Measurements from ENCODE around the gene HMCN1. TPM values are rescaled to one million over a fixed set of nuclear protein-coding genes. Genes with fewer than 3 reads are reported as not detected.
A peak's percentile ranks its signal among the peaks of the same experiment; 100 is the strongest.

The HMCN1 gene
- total RNA-seq, 4 donors from 2014 or later, result 53.0 to 87.9 (median 76.8) TPM

DNA sequence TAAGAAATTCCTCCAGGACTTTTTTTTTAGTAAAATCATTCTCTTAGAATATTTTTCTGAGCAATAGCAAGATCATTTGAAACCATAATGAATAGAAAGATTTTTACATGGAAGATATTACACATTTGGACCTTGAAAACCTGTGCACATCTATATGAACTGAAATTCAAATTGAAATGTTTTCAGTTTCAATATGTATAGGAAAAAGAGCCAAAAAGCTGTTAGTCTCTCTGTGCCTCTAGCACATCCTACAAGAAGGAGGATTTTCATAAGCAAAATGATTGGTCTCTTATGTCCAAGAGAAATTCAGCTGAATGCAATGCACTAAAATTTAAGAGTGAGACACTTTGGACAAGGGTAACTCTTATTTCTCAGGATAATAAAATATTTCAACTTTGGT is 8.2 kb downstream of the HMCN1 start:
- no peak for DNase-seq (ENCODE audit: extremely low spot score)
- Histone ChIP-seq H3K9me3 (peaks cover 0 to 4% (median 0%) of the 10 kb centered on the region in 4 donors), H3K27ac (replicated peaks in 1 of 4) (peak overlapping the region in 2 of 4 donors; percentile 38 to 42), H3K27me3 (no peaks in the 10 kb centered on the region), H3K4me3 (no peak overlapping the region), H3K36me3 (no peaks in the 10 kb centered on the region), H3K4me1 (peaks cover 0 to 52% (median 42%) of the 10 kb centered on the region in 4 donors)
- TF ChIP-seq, protein P1, sequence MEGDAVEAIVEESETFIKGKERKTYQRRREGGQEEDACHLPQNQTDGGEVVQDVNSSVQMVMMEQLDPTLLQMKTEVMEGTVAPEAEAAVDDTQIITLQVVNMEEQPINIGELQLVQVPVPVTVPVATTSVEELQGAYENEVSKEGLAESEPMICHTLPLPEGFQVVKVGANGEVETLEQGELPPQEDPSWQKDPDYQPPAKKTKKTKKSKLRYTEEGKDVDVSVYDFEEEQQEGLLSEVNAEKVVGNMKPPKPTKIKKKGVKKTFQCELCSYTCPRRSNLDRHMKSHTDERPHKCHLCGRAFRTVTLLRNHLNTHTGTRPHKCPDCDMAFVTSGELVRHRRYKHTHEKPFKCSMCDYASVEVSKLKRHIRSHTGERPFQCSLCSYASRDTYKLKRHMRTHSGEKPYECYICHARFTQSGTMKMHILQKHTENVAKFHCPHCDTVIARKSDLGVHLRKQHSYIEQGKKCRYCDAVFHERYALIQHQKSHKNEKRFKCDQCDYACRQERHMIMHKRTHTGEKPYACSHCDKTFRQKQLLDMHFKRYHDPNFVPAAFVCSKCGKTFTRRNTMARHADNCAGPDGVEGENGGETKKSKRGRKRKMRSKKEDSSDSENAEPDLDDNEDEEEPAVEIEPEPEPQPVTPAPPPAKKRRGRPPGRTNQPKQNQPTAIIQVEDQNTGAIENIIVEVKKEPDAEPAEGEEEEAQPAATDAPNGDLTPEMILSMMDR (IDR thresholded peaks at IDR 0.05), result no peak
- TF ChIP-seq POLR2AphosphoS5 (IDR thresholded peaks at IDR 0.05), result no peak
- no peak for TF ChIP-seq POLR2A (IDR thresholded peaks at IDR 0.05; ENCODE audit: low read depth)
- no peak for TF ChIP-seq EP300 (IDR thresholded peaks at IDR 0.05)
- intact Hi-C loops (cut with DNase I), result no loop called here

GRCh38 chr1:185745165-185745564 is 11.0 kb downstream of the HMCN1 start:
- TF ChIP-seq EP300 (IDR thresholded peaks at IDR 0.05) (no peak), POLR2AphosphoS5 (IDR thresholded peaks at IDR 0.05) (no peak), POLR2A (IDR thresholded peaks at IDR 0.05; ENCODE audit: low read depth) (no peak)
- TF ChIP-seq, protein P1 (IDR thresholded peaks at IDR 0.05), result no peak
- Histone ChIP-seq H3K9me3 (peaks cover 0 to 4% (median 0%) of the 10 kb centered on the region in 4 donors), H3K36me3 (no peaks in the 10 kb centered on the region), H3K4me3 (peak overlapping the region in 1 of 4 donors; percentile 3), H3K27ac (replicated peaks in 1 of 4) (peak overlapping the region; percentile 1 to 66 (median 42)), H3K27me3 (no peaks in the 10 kb centered on the region), H3K4me1 (peaks cover 0 to 68% (median 41%) of the 10 kb centered on the region in 4 donors)
- intact Hi-C loops (cut with DNase I), result no loop called here
- 41% methylated on average over 4 of the region's 4 CpGs for WGBS
- no peak for DNase-seq (ENCODE audit: extremely low spot score)

- no peak for DNase-seq (ENCODE audit: extremely low spot score)
- WGBS, result 80% methylated on average over 1 of the region's 1 CpG
- H3K9me3 ChIP-seq, result no peaks in the 10 kb centered on the region
- TF ChIP-seq POLR2AphosphoS5 (IDR thresholded peaks at IDR 0.05) (no peak), EP300 (IDR thresholded peaks at IDR 0.05) (no peak), POLR2A (IDR thresholded peaks at IDR 0.05; ENCODE audit: low read depth) (no peak)
- TF ChIP-seq, protein P1 (IDR thresholded peaks at IDR 0.05), result no peak
- intact Hi-C loops (cut with DNase I), result no loop called here
- peaks cover 0 to 18% (median 4%) of the 10 kb centered on the region in 4 donors for H3K4me1 ChIP-seq
- H3K4me3 ChIP-seq, result no peak overlapping the region
- no peaks in the 10 kb centered on the region for H3K36me3 ChIP-seq
- H3K27me3 ChIP-seq, result no peaks in the 10 kb centered on the region
- no peak overlapping the region for H3K27ac ChIP-seq (replicated peaks in 1 of 4)
Observed at GRCh38 chr1:185759061-185759460, 24.9 kb downstream of the HMCN1 start.

- intact Hi-C loops (cut with DNase I), result no loop called here
- Histone ChIP-seq H3K36me3 (no peaks in the 10 kb centered on the region), H3K27me3 (no peaks in the 10 kb centered on the region), H3K27ac (replicated peaks in 1 of 4) (no peak overlapping the region), H3K9me3 (no peaks in the 10 kb centered on the region), H3K4me3 (no peak overlapping the region), H3K4me1 (peaks cover 0 to 18% (median 4%) of the 10 kb centered on the region in 4 donors)
- DNase-seq (ENCODE audit: extremely low spot score), result no peak
- TF ChIP-seq, protein P1 (IDR thresholded peaks at IDR 0.05), result no peak
- TF ChIP-seq POLR2A (IDR thresholded peaks at IDR 0.05; ENCODE audit: low read depth), result no peak
- 40% methylated on average over 3 of the region's 3 CpGs for WGBS
Observed at GRCh38 chr1:185761841-185762240, 27.6 kb downstream of the HMCN1 start.

DNA sequence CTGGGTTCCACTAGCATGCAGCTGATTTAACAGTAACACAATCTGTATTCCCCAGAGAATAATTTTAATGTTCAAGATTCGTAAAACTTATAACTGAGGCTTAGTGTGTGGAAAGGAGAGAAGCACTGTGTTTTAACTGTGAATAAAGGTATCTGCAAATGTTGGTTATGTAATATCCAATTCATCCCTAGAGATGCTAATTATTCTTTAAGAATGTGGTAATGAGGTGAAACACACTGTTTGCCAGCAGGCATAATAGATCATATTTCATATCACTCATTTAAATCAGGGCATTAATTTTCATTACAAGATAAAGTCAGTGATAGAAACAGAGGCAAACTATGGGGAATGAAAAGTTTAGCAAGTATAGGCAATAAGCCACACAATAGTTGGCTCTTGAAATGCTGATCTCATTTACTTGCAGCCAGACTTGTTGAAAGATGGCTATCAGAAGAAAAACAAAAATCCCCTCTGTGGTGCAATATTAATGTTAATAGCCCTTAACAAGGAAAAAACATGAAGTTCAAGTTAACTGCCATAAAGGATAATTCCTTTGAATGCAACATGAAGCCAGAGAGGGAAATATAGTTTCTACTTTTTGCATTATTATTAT is 33.4 kb downstream of the HMCN1 start:
- Histone ChIP-seq H3K36me3 (peaks cover 0 to under 1% (median 0%) of the 10 kb centered on the region in 4 donors), H3K27ac (replicated peaks in 1 of 4) (no peak overlapping the region), H3K4me3 (no peak overlapping the region), H3K4me1 (peaks cover 0 to 16% (median 4%) of the 10 kb centered on the region in 4 donors), H3K27me3 (no peaks in the 10 kb centered on the region), H3K9me3 (no peaks in the 10 kb centered on the region)
- TF ChIP-seq, protein P1 (IDR thresholded peaks at IDR 0.05), result no peak
- TF ChIP-seq EP300 (IDR thresholded peaks at IDR 0.05), result no peak
- no peak for TF ChIP-seq POLR2AphosphoS5 (IDR thresholded peaks at IDR 0.05)
- TF ChIP-seq POLR2A (IDR thresholded peaks at IDR 0.05; ENCODE audit: low read depth), result no peak
- WGBS, result 62% methylated on average over 1 of the region's 1 CpG
- intact Hi-C loops (cut with DNase I), result no loop called here
- DNase-seq (ENCODE audit: extremely low spot score), result no peak

Data from esophagus muscularis mucosa (tissue), 4 donors.